ENCODE data around the gene PPL.
"Not testable (repeated sequence)": the region's sequence is repeated elsewhere in the genome, so short reads cannot be mapped to it uniquely, and the experiment has no call there.

The PPL gene

GRCh38 chr16:4958510-4959438, 21.8 kb upstream of the PPL start:
- no peak for FAIRE-seq

- peak; percentile 82 for FAIRE-seq
These were observed 21.0 kb upstream of the PPL start, which contains the start of gene SEC14L5 for GRCh38 chr16:4957720-4958509. TSS of gene SEC14L5 (plus strand) at chr16:4958330. CDS start at chr16:4959324, 994 bp downstream.

- no peak for FAIRE-seq
These were observed 20.4 kb upstream of the PPL start for GRCh38 chr16:4957420-4957719.

GRCh38 chr16:4954714-4955113, 17.8 kb upstream of the PPL start:
- FAIRE-seq = no peak

- not testable (repeated sequence) for FAIRE-seq
These were observed 14.6 kb upstream of the PPL start for GRCh38 chr16:4951583-4951982.

GRCh38 chr16:4949986-4950385, 13.0 kb upstream of the PPL start:
- FAIRE-seq = no peak

GRCh38 chr16:4948903-4949766, 12.2 kb upstream of the PPL start:
- FAIRE-seq = no peak

- peak; percentile 93 for FAIRE-seq
These were observed 11.0 kb upstream of the PPL start for GRCh38 chr16:4947722-4948503.

- no peak for FAIRE-seq
These were observed 10.0 kb upstream of the PPL start for GRCh38 chr16:4946917-4947316.

- FAIRE-seq = no peak
These were observed 8.9 kb upstream of the PPL start for GRCh38 chr16:4945560-4946502.

- FAIRE-seq = peak; percentile 98
These were observed 7.7 kb upstream of the PPL start for GRCh38 chr16:4944333-4945281.

GRCh38 chr16:4942481-4942880, 5.5 kb upstream of the PPL start:
- no peak for FAIRE-seq

GRCh38 chr16:4940719-4941118, 3.8 kb upstream of the PPL start:
- FAIRE-seq = no peak

- no peak for FAIRE-seq
These were observed 1.7 kb upstream of the PPL start for GRCh38 chr16:4938683-4939030.

- FAIRE-seq = no peak
These were observed 1.1 kb upstream of the PPL start for GRCh38 chr16:4937782-4938682.

GRCh38 chr16:4936181-4936990, 562 bp downstream of the PPL start:
- no peak for FAIRE-seq

GRCh38 chr16:4935241-4935855, 1.6 kb downstream of the PPL start:
- FAIRE-seq = no peak

Measured in G401.6 (cell line).